Muscle layer of duodenum (tissue), 2 donors: Measurements from ENCODE around the gene POU2F1.
"Not testable (repeated sequence)": the region's sequence is repeated elsewhere in the genome, so short reads cannot be mapped to it uniquely, and the experiment has no call there.

Experiments used
- H3K27ac ChIP-seq: one replicate; pipeline ENCODE4 v1.7.0; 2013; ENCODE audit warnings: mild to moderate bottlenecking, low read length
- H3K27me3 ChIP-seq: one replicate; pipeline ENCODE4 v1.7.0; 2013; ENCODE audit warnings: low read depth, mild to moderate bottlenecking, control low read depth, low read length
- H3K36me3 ChIP-seq, 2 donors: one replicate each; pipeline ENCODE4 v1.7.0; 2013; ENCODE audit warnings: low read length in 2 of 2, control low read depth in 1 of 2, mild to moderate bottlenecking in 1 of 2; ENCODE audit not compliant: insufficient read depth in 2 of 2, control insufficient read depth in 1 of 2
- H3K4me1 ChIP-seq, 2 donors: one replicate each; pipeline ENCODE4 v1.7.0; 2013; ENCODE audit warnings: low read length in 2 of 2, mild to moderate bottlenecking in 2 of 2, control low read depth in 1 of 2, moderate library complexity in 1 of 2; ENCODE audit not compliant: insufficient read depth in 2 of 2, control insufficient read depth in 1 of 2
- H3K4me3 ChIP-seq, 2 donors: one replicate each; pipeline ENCODE4 v1.7.0; 2013; ENCODE audit warnings: low read length in 2 of 2, low read depth in 1 of 2, mild to moderate bottlenecking in 1 of 2
- H3K9me3 ChIP-seq, 2 donors: one replicate each; pipeline ENCODE4 v1.7.0; 2013; ENCODE audit warnings: low read length in 2 of 2, control low read depth in 1 of 2, mild to moderate bottlenecking in 1 of 2; ENCODE audit not compliant: control insufficient read depth in 1 of 2
- donor health status: healthy.

Gene POU2F1

GRCh38 chr1:167237000-167237399, 16.3 kb downstream of the POU2F1 start:
- no peak overlapping the region for H3K27ac ChIP-seq
- H3K27me3 ChIP-seq, result no peaks in the 10 kb centered on the region
- no peaks in the 10 kb centered on the region for H3K36me3 ChIP-seq
- no peaks in the 10 kb centered on the region for H3K9me3 ChIP-seq
- no peaks in the 10 kb centered on the region for H3K4me1 ChIP-seq
- no peak overlapping the region for H3K4me3 ChIP-seq

GRCh38 chr1:167238713-167239112, 18.0 kb downstream of the POU2F1 start:
- no peaks in the 10 kb centered on the region for H3K36me3 ChIP-seq
- H3K27ac ChIP-seq, result no peak overlapping the region
- H3K9me3 ChIP-seq, result no peaks in the 10 kb centered on the region
- H3K4me3 ChIP-seq, result no peak overlapping the region
- no peaks in the 10 kb centered on the region for H3K27me3 ChIP-seq
- H3K4me1 ChIP-seq, result no peaks in the 10 kb centered on the region

GRCh38 chr1:167239257-167239656, 18.6 kb downstream of the POU2F1 start:
- H3K9me3 ChIP-seq, result no peaks in the 10 kb centered on the region
- no peaks in the 10 kb centered on the region for H3K36me3 ChIP-seq
- no peak overlapping the region for H3K27ac ChIP-seq
- no peaks in the 10 kb centered on the region for H3K27me3 ChIP-seq
- H3K4me1 ChIP-seq, result no peaks in the 10 kb centered on the region
- no peak overlapping the region for H3K4me3 ChIP-seq

DNA sequence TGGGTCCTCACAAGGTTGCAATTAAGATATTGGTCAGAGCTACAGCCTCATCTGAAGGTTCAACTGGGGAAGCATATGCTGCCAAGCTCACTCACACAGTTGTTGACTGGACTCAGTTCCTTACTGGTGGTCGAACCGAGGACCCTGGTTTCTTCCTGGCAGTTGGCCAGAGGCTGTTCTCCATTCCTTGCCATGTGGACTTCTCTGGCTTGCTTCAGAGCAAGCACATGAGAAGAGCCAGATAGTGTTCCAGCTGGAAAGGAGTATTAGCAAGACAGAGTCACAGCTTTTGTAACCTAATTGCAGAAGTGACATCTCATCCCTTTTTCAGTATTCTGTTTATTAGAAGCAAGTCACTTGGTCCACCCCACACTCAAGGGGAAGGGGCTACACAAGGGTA, 23.6 kb downstream of the POU2F1 start:
- Histone ChIP-seq H3K27ac (no peak overlapping the region), H3K9me3 (no peaks in the 10 kb centered on the region), H3K4me1 (peaks cover 3 to 10% of the 10 kb centered on the region in 2 donors), H3K27me3 (no peaks in the 10 kb centered on the region), H3K36me3 (no peaks in the 10 kb centered on the region), H3K4me3 (no peak overlapping the region)

DNA sequence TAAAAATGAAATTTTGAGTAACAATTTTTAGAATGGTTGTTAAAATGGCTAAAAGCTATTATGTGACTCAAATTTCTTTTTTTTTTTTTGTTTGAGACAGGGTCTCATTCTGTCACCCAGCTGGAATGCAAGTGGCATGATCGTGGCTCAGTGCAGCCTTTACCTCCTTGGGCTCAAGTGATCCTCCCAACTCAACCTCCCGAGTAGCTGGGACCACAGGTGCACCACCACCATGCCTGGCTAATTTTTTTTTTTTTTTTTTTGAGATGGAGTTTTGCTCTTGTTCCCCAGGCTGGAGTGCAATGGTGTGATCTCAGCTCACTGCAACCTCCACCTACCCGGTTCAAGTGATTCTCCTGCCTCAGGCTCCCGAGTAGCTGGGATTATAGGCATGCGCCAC, 24.5 kb downstream of the POU2F1 start:
- H3K4me3 ChIP-seq, H3K36me3 ChIP-seq, H3K9me3 ChIP-seq, H3K27me3 ChIP-seq, H3K27ac ChIP-seq: not testable (repeated sequence)
- peaks cover 3 to 11% of the 10 kb centered on the region in 2 donors for H3K4me1 ChIP-seq

DNA sequence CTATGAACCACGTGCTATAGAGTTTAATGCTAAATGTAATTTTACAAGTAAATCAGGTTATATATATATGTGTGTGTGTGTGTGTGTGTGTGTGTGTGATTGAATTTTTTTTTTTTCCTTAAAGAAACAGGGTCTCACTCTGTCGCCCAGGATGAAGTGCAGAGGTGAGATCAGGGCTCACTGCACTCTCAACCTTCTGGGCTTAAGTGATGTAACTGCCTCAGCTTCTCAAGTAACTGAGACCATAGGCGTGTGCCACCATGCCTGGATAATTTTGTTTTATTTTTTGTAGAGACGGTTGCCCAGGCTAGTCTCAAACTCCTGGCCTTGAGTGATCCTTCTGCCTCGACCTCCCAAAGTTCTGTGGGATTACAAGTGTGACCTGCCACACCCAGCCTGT, 26.3 kb downstream of the POU2F1 start:
- no peak overlapping the region for H3K4me3 ChIP-seq
- H3K27me3 ChIP-seq, result no peaks in the 10 kb centered on the region
- H3K9me3 ChIP-seq, result no peaks in the 10 kb centered on the region
- peaks cover 3 to 15% of the 10 kb centered on the region in 2 donors for H3K4me1 ChIP-seq
- no peak overlapping the region for H3K27ac ChIP-seq
- no peaks in the 10 kb centered on the region for H3K36me3 ChIP-seq

GRCh38 chr1:167247754-167248153, 27.1 kb downstream of the POU2F1 start:
- no peak overlapping the region for H3K4me3 ChIP-seq
- H3K9me3 ChIP-seq, result no peaks in the 10 kb centered on the region
- no peaks in the 10 kb centered on the region for H3K36me3 ChIP-seq
- peaks cover 3 to 15% of the 10 kb centered on the region in 2 donors for H3K4me1 ChIP-seq
- H3K27me3 ChIP-seq, result no peaks in the 10 kb centered on the region
- H3K27ac ChIP-seq, result no peak overlapping the region

DNA sequence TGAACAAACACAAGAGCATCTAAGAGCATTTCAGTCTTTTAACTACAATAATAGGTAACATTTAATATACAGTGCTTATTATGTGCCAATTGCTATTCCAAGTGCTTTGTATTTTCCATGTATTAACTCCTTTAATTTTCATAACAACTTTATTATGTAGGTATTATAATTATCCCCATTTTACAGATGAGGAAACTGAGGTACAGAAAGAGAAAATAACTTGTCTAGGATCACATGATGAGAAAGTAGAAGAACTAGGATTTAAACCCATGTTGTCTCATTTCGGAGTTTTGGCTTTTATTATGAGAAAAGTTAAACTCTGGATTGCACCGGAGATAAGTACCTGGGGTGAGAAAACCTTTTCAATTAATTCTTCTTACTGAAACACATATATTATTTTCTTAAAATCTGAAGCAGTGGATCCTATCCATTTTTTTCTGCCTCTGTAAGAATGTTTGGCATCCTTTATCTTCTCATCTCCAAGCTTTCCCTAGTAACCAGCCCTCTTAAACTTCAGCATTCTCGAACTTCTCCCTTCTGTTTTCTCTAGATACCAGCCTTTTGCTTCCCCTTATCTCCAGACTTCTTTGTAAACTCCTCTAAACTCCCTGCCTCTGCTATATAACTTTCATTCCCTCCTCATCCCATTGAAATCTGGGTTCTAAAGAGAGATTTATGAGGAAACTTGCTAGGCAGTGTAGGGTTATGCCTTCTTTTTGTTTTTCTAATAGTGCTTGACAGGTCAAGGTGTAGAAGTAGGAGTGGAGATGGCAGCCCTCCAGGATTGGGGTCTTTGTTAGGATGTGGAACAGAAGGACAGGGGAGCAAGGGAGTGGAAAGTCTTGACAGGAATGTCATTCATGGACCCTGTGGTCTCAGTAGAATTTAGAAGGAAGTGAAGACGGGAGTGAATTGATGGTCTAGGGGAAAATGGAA, 28.3 kb downstream of the POU2F1 start:
- Histone ChIP-seq H3K4me3 (no peak overlapping the region), H3K27ac (no peak overlapping the region), H3K36me3 (no peaks in the 10 kb centered on the region), H3K27me3 (no peaks in the 10 kb centered on the region), H3K4me1 (peaks cover 3 to 15% of the 10 kb centered on the region in 2 donors), H3K9me3 (no peaks in the 10 kb centered on the region)

- H3K9me3 ChIP-seq, result no peaks in the 10 kb centered on the region
- no peaks in the 10 kb centered on the region for H3K36me3 ChIP-seq
- H3K4me1 ChIP-seq, result peaks cover 3 to 15% of the 10 kb centered on the region in 2 donors
- H3K27ac ChIP-seq, result no peak overlapping the region
- no peak overlapping the region for H3K4me3 ChIP-seq
- no peaks in the 10 kb centered on the region for H3K27me3 ChIP-seq
Observed at GRCh38 chr1:167249702-167250101, 29.0 kb downstream of the POU2F1 start.

DNA sequence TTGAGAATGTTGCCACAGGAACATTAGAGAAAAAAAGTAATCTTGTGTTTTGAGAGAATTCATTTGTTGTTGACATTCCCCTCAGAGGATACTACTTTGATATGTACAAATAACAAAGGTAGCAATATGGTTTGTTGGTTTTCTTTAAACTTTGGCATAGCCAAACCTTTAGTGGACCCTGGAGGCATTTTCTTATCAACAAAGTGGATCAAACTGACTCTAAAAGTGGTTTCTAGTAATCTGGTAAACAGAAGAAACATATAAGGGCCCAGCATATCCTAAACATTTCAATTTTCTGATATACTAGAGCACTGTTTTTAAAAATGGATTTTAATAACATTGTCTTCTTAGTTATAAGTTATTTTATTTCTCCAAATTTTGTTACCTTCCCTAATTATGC, 29.8 kb downstream of the POU2F1 start:
- Histone ChIP-seq H3K9me3 (no peaks in the 10 kb centered on the region), H3K27ac (no peak overlapping the region), H3K36me3 (no peaks in the 10 kb centered on the region), H3K4me3 (no peak overlapping the region), H3K4me1 (peaks cover 3 to 15% of the 10 kb centered on the region in 2 donors), H3K27me3 (no peaks in the 10 kb centered on the region)

GRCh38 chr1:167251472-167251871, 30.8 kb downstream of the POU2F1 start:
- Histone ChIP-seq H3K4me3 (no peak overlapping the region), H3K36me3 (no peaks in the 10 kb centered on the region), H3K27ac (no peak overlapping the region), H3K9me3 (no peaks in the 10 kb centered on the region), H3K4me1 (peaks cover 3 to 15% of the 10 kb centered on the region in 2 donors), H3K27me3 (no peaks in the 10 kb centered on the region)

DNA sequence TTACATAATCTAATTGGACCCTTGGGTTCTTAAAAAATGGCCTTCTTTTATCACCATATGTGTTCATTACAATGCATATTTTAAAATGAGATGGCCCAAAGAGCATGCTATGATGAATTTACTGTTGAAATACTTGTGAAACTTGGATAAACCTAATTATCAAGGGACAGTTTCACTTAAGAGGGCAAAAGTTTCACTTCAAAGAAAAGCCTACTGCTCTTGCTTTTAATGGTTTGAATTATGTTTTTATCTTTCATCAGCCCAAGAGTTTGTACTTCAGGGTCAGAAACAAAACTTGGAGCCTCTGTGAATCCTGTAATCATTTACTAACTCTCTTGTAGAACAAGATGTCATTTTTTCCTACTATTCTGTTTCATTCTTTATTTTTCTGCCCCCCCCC, 32.3 kb downstream of the POU2F1 start:
- Histone ChIP-seq H3K27ac (no peak overlapping the region), H3K36me3 (no peaks in the 10 kb centered on the region), H3K4me3 (no peak overlapping the region), H3K4me1 (peaks cover 1 to 11% of the 10 kb centered on the region in 2 donors), H3K9me3 (no peaks in the 10 kb centered on the region), H3K27me3 (no peaks in the 10 kb centered on the region)
